Loucy (cell line): ENCODE measurements around the gene RAPH1.

Experiments used
- H2AFZ ChIP-seq: fragments of 200-600 bp; sonication (generic); 2 replicates; pipeline ENCODE4 v1.6.0; 2016; ENCODE audit warnings: antibody characterized with exemption, mild to moderate bottlenecking, low read length, moderate library complexity
- H3F3A ChIP-seq: fragments of 200-600 bp; 2 replicates; pipeline ENCODE4 v1.6.0; 2016; ENCODE audit warnings: antibody characterized with exemption, low read depth, mild to moderate bottlenecking
- H3K27me3 ChIP-seq: fragments of 200-600 bp; sonication (generic); 2 replicates; pipeline ENCODE4 v1.6.1; 2014; ENCODE audit warnings: low read length, mild to moderate bottlenecking; ENCODE audit not compliant: insufficient read depth, poor library complexity, severe bottlenecking
- H3K36me3 ChIP-seq: fragments of 200-600 bp; sonication (generic); 2 replicates; pipeline ENCODE4 v1.6.1; 2016; ENCODE audit warnings: low read length; ENCODE audit not compliant: insufficient read depth
- H3K4me1 ChIP-seq: fragments of 200-600 bp; sonication (generic); 2 replicates; pipeline ENCODE4 v1.5.1; 2014; ENCODE audit warnings: low read length, mild to moderate bottlenecking; ENCODE audit not compliant: insufficient read depth, poor library complexity, severe bottlenecking
- H3K4me2 ChIP-seq: fragments of 200-600 bp; sonication (generic); 2 replicates; pipeline ENCODE4 v1.6.0; 2014; ENCODE audit warnings: antibody characterized with exemption, low read length, low read depth, mild to moderate bottlenecking; ENCODE audit not compliant: poor library complexity, severe bottlenecking
- H3K4me3 ChIP-seq: fragments of 200-600 bp; sonication (generic); 2 replicates; pipeline ENCODE4 v1.5.1; 2014; ENCODE audit warnings: low read length, mild to moderate bottlenecking, mixed read lengths; ENCODE audit not compliant: poor library complexity, severe bottlenecking
- H3K79me2 ChIP-seq: fragments of 200-600 bp; sonication (generic); 2 replicates; pipeline ENCODE4 v1.6.1; 2014; ENCODE audit warnings: low read length; ENCODE audit not compliant: insufficient read depth
- H3K9ac ChIP-seq: fragments of 200-600 bp; sonication (generic); 2 replicates; pipeline ENCODE4 v1.6.0; 2014; ENCODE audit warnings: mild to moderate bottlenecking, low read depth, low read length, moderate library complexity; ENCODE audit not compliant: poor library complexity, severe bottlenecking
- H3K9me2 ChIP-seq: fragments of 200-600 bp; sonication (generic); replicated peaks from 2 replicates; pipeline ENCODE4 v1.6.1; 2016; ENCODE audit warnings: low read depth, low read length, mixed read lengths
- H3K9me3 ChIP-seq: fragments of 200-600 bp; sonication (generic); 2 replicates; pipeline ENCODE4 v1.6.1; 2014; ENCODE audit warnings: mild to moderate bottlenecking, antibody characterized with exemption, low read length, low read depth; ENCODE audit not compliant: insufficient read depth
- H4K20me1 ChIP-seq: fragments of 200-600 bp; sonication (generic); 2 replicates; pipeline ENCODE4 v1.6.0; 2014; ENCODE audit warnings: antibody characterized with exemption, low read length, mild to moderate bottlenecking; ENCODE audit not compliant: insufficient read depth, poor library complexity, severe bottlenecking
- CTCF ChIP-seq: fragments of 200-600 bp; sonication (generic); conservative IDR thresholded peaks from 2 replicates; pipeline ENCODE4 v1.5.1; 2014; ENCODE audit warnings: mild to moderate bottlenecking, antibody characterized with exemption, low read length
- EZH2phosphoT487 ChIP-seq: fragments of 200-600 bp; IDR thresholded peaks from 2 replicates; pipeline ENCODE4 v1.6.1; 2018; ENCODE audit warnings: antibody characterized with exemption, mild to moderate bottlenecking, moderate library complexity, borderline replicate concordance

Gene RAPH1

GRCh38 chr2:203453858-203454451 lies 81.1 kb downstream of the RAPH1 start:
- H3K4me1 ChIP-seq = no peaks in the 10 kb centered on the region
- no peaks in the 10 kb centered on the region for H3K79me2 ChIP-seq
- no peak overlapping the region for H3K4me3 ChIP-seq
- H3F3A ChIP-seq = no peaks in the 10 kb centered on the region
- H4K20me1 ChIP-seq = no peaks in the 10 kb centered on the region
- H3K36me3 ChIP-seq = no peaks in the 10 kb centered on the region
- no peaks in the 10 kb centered on the region for H3K27me3 ChIP-seq
- no peaks in the 10 kb centered on the region for H3K9me3 ChIP-seq
- no peak overlapping the region for H3K4me2 ChIP-seq
- no peak overlapping the region for H2AFZ ChIP-seq
- no peaks in the 10 kb centered on the region for H3K9me2 ChIP-seq
- TF ChIP-seq EZH2phosphoT487 (no peak), CTCF (peak; percentile 80)
- H3K9ac ChIP-seq = no peak overlapping the region

GRCh38 chr2:203451689-203452088 lies 83.4 kb downstream of the RAPH1 start:
- Histone ChIP-seq H3K9ac (no peak overlapping the region), H3K9me2 (no peaks in the 10 kb centered on the region), H3K36me3 (no peaks in the 10 kb centered on the region), H2AFZ (no peak overlapping the region), H3K4me1 (no peaks in the 10 kb centered on the region), H3F3A (no peaks in the 10 kb centered on the region), H3K4me2 (no peak overlapping the region), H3K79me2 (no peaks in the 10 kb centered on the region), H3K27me3 (no peaks in the 10 kb centered on the region), H4K20me1 (no peaks in the 10 kb centered on the region), H3K4me3 (no peak overlapping the region), H3K9me3 (no peaks in the 10 kb centered on the region)
- TF ChIP-seq CTCF (no peak), EZH2phosphoT487 (no peak)

- Histone ChIP-seq H3F3A (no peaks in the 10 kb centered on the region), H3K4me1 (no peaks in the 10 kb centered on the region), H4K20me1 (no peaks in the 10 kb centered on the region), H3K9me3 (no peaks in the 10 kb centered on the region), H3K4me3 (no peak overlapping the region), H2AFZ (no peak overlapping the region), H3K9ac (no peak overlapping the region), H3K36me3 (no peaks in the 10 kb centered on the region), H3K4me2 (no peak overlapping the region), H3K27me3 (no peaks in the 10 kb centered on the region), H3K79me2 (no peaks in the 10 kb centered on the region), H3K9me2 (no peaks in the 10 kb centered on the region)
- TF ChIP-seq CTCF (no peak), EZH2phosphoT487 (no peak)
Measured at GRCh38 chr2:203451011-203451410, 84.1 kb downstream of the RAPH1 start.
